Measurements from ENCODE around the gene TRIOBP.
"Not testable (repeated sequence)": the region's sequence is repeated elsewhere in the genome, so short reads cannot be mapped to it uniquely, and the experiment has no call there.

The TRIOBP gene

DNA sequence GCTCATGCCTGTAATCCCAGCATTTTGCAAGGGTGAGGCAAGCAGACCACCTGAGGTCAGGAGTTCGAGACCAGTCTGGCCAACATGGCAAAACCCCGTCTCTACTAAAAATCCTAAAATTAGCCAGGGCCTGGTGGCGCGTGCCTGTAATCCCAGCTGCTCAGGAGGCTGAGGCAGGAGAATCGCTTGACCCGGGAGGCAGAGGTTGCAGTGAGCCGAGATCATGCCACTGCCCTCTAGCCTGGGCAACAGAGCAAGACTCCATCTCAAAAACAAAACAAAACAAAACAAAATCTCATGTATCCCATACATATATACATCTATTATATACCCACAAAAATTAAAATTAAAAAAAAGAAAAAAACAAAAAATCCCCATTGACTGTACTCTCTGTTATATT, 100.4 kb downstream of the TRIOBP start:
- H3K36me3 Mint-ChIP-seq (ENCODE audit: insufficient read depth); H3K4me3 Mint-ChIP-seq; H3K27ac Mint-ChIP-seq (ENCODE audit: low read depth); H3K27me3 Mint-ChIP-seq; H3K9me3 Mint-ChIP-seq; H3K4me1 Mint-ChIP-seq; ATAC-seq (replicated peaks; ENCODE audit: extremely low read depth, poor library complexity, severe bottlenecking); DNase-seq (ENCODE audit: low spot score in 2 of 2): not testable (repeated sequence)

DNA sequence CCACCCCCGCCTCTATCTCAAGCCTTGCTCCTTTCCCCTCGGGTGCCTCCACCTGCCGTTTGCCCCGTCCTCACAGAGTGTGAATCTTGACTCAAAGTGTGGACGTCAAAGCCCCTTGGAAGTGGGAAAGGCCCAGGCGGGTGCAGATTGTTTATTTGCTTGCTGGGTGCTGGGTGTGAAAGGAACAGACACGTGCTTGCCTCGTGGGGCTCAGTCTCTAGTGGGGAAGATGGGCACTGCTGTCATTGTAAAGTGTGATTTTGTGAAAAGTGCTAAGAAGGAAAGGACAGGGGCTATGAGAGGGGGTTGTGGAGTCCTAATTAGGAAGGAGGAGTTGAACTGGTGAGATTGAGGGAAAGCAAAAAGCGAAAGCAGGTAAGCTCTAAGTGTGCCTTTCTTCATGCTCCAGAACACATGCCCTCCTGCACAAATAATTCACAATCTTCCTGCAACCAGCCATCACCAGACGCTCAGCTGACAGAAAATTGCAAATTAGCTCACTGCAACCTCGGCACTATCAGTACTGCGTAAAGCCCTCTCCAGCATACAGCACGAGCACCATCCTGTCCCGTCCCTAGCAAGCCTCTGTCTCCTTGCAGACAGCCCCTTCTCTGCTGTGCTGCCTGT, 101.1 kb downstream of the TRIOBP start:
- H3K36me3 Mint-ChIP-seq (ENCODE audit: insufficient read depth), result no peaks in the 10 kb centered on the region
- H3K4me1 Mint-ChIP-seq, result peaks cover 5% of the 10 kb centered on the region
- H3K27me3 Mint-ChIP-seq, result peaks cover 14% of the 10 kb centered on the region
- ATAC-seq (replicated peaks; ENCODE audit: extremely low read depth, poor library complexity, severe bottlenecking) (peak; percentile 28), DNase-seq (ENCODE audit: low spot score in 2 of 2) (no peak)
- no peaks in the 10 kb centered on the region for H3K9me3 Mint-ChIP-seq
- no peak overlapping the region for H3K27ac Mint-ChIP-seq (ENCODE audit: low read depth)
- H3K4me3 Mint-ChIP-seq, result no peak overlapping the region

DNA sequence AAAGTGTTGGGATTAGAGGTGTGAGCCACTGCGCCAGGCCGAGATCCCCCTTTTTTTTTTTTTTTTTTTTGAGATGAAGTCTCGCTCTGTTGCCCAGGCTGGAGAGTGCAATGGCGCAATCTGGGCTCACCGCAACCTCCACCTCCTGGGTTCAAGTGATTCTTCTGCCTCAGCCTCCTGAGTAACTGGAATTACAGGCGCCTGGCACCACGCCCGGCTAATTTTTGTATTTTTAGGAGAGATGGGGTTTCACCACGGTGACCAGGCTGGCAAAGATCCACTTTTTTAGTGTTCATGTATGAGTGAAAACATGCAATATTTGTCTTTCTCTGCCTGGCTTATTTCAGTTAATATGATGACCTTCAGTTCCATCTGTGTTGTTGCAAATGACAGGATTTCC, 103.1 kb downstream of the TRIOBP start:
- H3K4me3 Mint-ChIP-seq; H3K9me3 Mint-ChIP-seq; H3K27ac Mint-ChIP-seq (ENCODE audit: low read depth); H3K36me3 Mint-ChIP-seq (ENCODE audit: insufficient read depth); DNase-seq (ENCODE audit: low spot score in 2 of 2); ATAC-seq (replicated peaks; ENCODE audit: extremely low read depth, poor library complexity, severe bottlenecking): not testable (repeated sequence)
- Mint-ChIP-seq H3K4me1 (peaks cover 14% of the 10 kb centered on the region), H3K27me3 (peaks cover 31% of the 10 kb centered on the region)

DNA sequence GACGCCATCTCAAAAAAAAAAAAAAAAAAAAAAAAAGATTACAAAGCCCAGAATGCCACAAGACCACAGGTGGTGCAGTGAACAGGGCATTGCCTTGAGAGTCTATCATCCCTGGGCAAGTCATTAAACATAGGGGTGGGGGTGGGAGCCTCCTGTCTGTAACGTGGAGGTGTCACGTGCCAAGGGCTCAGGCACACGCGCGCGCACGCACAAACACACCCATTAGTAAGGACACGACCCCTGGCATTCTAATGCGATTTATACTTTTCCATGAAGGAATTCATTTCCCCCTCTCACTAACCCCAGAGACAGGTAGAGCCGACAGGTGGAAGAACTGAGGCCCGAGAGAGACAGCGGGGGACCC, 105.1 kb downstream of the TRIOBP start:
- Mint-ChIP-seq H3K4me1 (peaks cover 28% of the 10 kb centered on the region), H3K36me3 (ENCODE audit: insufficient read depth) (peaks cover 5% of the 10 kb centered on the region), H3K9me3 (no peaks in the 10 kb centered on the region), H3K27me3 (peaks cover 50% of the 10 kb centered on the region), H3K4me3 (peak overlapping the region; percentile 59), H3K27ac (ENCODE audit: low read depth) (no peak overlapping the region)
- DNase-seq (ENCODE audit: low spot score in 2 of 2) (no peak), ATAC-seq (replicated peaks; ENCODE audit: extremely low read depth, poor library complexity, severe bottlenecking) (no peak)

DNA sequence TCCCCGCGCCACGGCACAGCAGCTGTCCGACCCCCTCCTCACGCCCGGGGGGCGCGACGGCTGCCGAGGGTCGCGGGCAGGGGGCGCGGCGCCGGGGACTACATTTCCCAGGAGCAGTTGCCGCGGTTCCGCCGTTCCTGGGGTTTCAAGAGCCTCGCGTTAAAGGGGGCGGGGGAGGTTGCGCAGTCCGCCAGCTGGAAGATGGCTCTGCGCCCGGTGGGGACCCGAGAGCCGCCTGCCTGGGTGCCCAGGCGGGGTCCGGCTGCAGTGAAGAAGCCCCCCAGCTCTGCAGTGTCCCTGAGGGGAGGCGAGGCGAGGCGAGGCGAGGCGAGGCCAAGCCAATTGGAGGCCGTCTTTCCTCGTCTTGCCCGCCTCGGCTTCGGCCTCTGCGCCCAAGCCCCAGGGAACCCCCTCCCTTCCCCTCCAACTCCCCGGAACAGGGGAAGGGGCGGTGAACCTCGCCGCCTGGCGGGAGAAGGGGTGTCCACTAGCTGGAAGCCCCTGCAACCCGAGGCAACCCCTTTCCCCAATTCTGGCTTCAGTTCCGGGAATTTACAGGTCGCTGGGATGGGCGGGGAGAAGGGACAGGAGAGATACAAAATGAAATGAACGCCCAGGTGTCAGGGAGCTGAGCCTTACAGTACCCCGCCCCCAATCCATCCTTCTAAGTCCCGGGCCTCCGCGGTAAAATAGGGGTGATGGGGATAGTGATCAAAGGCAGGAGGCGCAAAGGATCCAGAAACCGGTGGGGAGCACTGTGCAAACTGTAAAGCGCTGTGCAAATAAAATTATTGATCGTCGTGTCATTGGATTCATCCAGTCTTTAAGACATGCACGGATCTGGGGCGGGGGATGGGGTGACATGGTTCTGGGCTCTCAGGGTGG, 105.7 kb downstream of the TRIOBP start:
- Mint-ChIP-seq H3K36me3 (ENCODE audit: insufficient read depth) (peaks cover 5% of the 10 kb centered on the region), H3K27me3 (peaks cover 55% of the 10 kb centered on the region), H3K9me3 (no peaks in the 10 kb centered on the region), H3K27ac (ENCODE audit: low read depth) (no peak overlapping the region), H3K4me1 (peaks cover 28% of the 10 kb centered on the region), H3K4me3 (peak overlapping the region; percentile 59)
- ATAC-seq (replicated peaks; ENCODE audit: extremely low read depth, poor library complexity, severe bottlenecking) (no peak), DNase-seq (ENCODE audit: low spot score in 2 of 2) (no peak)

DNA sequence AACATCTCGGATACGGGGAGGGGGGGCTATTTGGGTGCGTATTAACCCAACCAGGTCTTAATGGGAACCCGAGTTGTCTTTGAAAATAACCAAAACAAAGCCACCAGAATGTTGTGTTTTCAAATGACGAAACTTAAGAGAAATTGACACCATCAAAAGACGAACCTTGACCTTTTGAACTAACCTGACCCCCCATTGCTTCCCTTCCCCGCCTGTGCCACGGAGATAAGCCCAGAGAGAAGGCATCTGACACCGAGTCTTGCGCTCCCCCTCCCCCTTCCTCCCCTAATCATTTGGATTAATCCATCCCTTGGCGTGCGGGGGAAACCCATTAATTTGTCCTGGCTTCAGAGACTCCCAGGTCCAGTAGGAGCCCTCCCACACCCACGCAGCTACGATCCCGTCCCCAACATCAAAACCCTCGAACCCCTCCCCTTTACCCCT, 106.4 kb downstream of the TRIOBP start:
- ATAC-seq (replicated peaks; ENCODE audit: extremely low read depth, poor library complexity, severe bottlenecking), result no peak
- Mint-ChIP-seq H3K9me3 (no peaks in the 10 kb centered on the region), H3K27ac (ENCODE audit: low read depth) (no peak overlapping the region), H3K4me1 (peaks cover 33% of the 10 kb centered on the region), H3K27me3 (peaks cover 56% of the 10 kb centered on the region), H3K36me3 (ENCODE audit: insufficient read depth) (peaks cover 5% of the 10 kb centered on the region), H3K4me3 (peak overlapping the region; percentile 59)
- DNase-seq (ENCODE audit: low spot score in 2 of 2), result no peak

DNA sequence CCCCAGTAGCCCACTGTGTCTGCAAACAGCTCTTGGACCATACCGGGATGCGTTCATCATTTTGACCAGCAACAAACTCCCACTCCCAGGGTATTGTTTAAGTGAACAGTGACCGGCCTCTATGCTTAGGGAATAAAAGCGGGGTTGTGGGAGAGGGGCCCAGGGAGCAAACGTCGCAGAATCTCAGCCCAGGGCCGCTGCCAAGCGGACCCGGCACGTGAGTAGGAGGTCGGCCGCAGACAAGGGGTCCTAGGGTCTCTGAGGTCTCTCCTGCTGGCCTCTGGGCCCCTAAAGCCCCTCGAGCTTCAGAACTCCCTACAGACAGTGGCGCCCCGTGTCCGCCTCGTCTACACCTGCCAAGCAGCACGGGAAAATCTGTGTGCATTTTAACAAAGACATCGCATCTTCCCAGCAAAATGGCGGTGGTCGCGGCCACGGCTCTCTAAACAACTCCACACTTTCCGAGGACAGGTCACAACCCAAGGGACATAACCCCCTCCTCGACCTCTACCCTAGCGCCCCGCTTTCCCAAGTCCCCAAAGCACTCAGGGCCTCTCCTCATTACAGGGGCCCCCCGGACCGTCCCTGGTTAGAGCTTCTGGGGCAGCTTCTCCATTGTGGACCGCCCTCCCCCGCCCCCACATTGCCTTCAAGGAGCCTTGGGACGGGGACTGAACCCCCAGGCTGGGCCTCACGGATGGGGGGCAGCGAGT, 106.9 kb downstream of the TRIOBP start:
- no peak for ATAC-seq (replicated peaks; ENCODE audit: extremely low read depth, poor library complexity, severe bottlenecking)
- H3K27me3 Mint-ChIP-seq, result peaks cover 62% of the 10 kb centered on the region
- peak overlapping the region; percentile 71 for H3K4me3 Mint-ChIP-seq
- no peak overlapping the region for H3K27ac Mint-ChIP-seq (ENCODE audit: low read depth)
- DNase-seq (ENCODE audit: low spot score in 2 of 2), result no peak
- H3K9me3 Mint-ChIP-seq, result no peaks in the 10 kb centered on the region
- H3K36me3 Mint-ChIP-seq (ENCODE audit: insufficient read depth), result peaks cover 5% of the 10 kb centered on the region
- H3K4me1 Mint-ChIP-seq, result peaks cover 39% of the 10 kb centered on the region

DNA sequence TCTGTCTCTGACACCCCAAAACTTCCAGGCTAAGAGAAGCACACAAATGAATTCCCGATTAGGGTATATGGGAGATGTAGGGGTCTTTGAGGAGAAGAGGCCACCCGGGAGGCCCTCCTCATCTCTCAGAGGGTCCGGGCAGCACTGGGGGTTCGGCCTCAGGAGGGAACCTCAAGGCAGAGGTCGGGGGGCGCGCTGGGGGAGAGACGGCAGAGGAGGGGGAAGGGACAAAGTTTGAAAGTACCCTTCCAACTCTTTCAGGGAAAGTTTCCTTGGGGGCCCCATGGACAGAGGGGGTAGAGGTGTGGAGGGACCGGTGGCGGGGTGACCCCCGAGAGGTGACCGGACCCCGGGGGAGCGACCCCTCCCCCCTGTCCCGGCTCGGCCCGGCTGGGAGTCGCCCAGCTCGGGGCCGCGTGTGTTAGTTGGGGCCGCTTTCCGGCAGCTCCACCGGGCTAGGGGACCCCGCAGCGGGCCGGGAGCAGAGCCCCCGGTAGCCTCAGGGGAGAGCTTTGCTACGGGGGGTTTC, 107.6 kb downstream of the TRIOBP start:
- no peaks in the 10 kb centered on the region for H3K9me3 Mint-ChIP-seq
- peaks cover 39% of the 10 kb centered on the region for H3K4me1 Mint-ChIP-seq
- DNase-seq (ENCODE audit: low spot score in 2 of 2), result no peak
- peaks cover 5% of the 10 kb centered on the region for H3K36me3 Mint-ChIP-seq (ENCODE audit: insufficient read depth)
- no peak overlapping the region for H3K27ac Mint-ChIP-seq (ENCODE audit: low read depth)
- H3K27me3 Mint-ChIP-seq, result peaks cover 68% of the 10 kb centered on the region
- peak overlapping the region; percentile 71 for H3K4me3 Mint-ChIP-seq
- ATAC-seq (replicated peaks; ENCODE audit: extremely low read depth, poor library complexity, severe bottlenecking), result no peak

DNA sequence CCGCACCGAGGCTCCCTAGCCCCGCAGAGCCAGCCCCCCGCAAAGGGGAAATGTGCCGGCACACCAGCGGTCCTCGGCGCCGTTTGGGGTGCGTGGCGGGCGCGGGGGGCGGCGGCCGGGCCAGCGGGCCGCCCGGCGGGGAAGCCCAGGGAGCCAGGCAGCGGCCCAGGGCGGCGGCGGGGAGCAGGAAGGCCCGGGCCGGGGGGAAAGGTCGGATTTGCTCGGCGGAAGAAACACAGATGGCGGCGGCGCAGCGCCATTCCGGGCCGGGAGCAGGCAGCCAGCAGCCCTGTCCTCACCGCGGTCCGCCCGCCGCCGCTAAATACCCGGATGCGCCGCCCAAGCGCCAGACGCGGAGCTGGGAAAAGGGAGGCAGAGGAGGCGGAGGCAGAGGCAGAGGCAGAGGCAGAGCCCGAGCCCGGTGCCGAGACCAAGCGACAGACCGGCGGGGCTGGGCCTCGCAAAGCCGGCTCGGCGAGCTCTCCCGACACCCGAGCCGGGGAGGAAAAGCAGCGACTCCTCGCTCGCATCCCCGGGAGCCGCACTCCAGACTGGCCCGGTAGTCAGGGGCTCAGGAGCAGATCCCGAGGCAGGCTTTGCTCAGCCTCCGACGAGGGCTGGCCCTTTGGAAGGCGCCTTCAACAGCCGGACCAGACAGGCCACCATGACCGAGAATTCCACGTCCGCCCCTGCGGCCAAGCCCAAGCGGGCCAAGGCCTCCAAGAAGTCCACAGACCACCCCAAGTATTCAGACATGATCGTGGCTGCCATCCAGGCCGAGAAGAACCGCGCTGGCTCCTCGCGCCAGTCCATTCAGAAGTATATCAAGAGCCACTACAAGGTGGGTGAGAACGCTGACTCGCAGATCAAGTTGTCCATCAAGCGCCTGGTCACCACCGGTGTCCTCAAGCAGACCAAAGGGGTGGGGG, 108.3 kb downstream of the TRIOBP start:
- H3K27me3 Mint-ChIP-seq, result peaks cover 70% of the 10 kb centered on the region
- no peak for ATAC-seq (replicated peaks; ENCODE audit: extremely low read depth, poor library complexity, severe bottlenecking)
- H3K36me3 Mint-ChIP-seq (ENCODE audit: insufficient read depth), result peaks cover 5% of the 10 kb centered on the region
- DNase-seq (ENCODE audit: low spot score in 2 of 2), result peak in 1 of 2 donors; percentile 35
- H3K27ac Mint-ChIP-seq (ENCODE audit: low read depth), result no peak overlapping the region
- H3K9me3 Mint-ChIP-seq, result no peaks in the 10 kb centered on the region
- peaks cover 39% of the 10 kb centered on the region for H3K4me1 Mint-ChIP-seq
- peak overlapping the region; percentile 71 for H3K4me3 Mint-ChIP-seq

DNA sequence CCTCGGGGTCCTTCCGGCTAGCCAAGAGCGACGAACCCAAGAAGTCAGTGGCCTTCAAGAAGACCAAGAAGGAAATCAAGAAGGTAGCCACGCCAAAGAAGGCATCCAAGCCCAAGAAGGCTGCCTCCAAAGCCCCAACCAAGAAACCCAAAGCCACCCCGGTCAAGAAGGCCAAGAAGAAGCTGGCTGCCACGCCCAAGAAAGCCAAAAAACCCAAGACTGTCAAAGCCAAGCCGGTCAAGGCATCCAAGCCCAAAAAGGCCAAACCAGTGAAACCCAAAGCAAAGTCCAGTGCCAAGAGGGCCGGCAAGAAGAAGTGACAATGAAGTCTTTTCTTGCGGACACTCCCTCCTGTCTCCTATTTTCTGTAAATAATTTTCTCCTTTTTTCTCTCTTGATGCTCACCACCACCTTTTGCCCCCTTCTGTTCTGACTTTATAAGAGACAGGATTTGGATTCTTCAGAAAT, 109.0 kb downstream of the TRIOBP start:
- ATAC-seq (replicated peaks; ENCODE audit: extremely low read depth, poor library complexity, severe bottlenecking) (no peak), DNase-seq (ENCODE audit: low spot score in 2 of 2) (no peak)
- Mint-ChIP-seq H3K27ac (ENCODE audit: low read depth) (no peak overlapping the region), H3K4me3 (peak overlapping the region; percentile 71), H3K27me3 (peaks cover 64% of the 10 kb centered on the region), H3K9me3 (no peaks in the 10 kb centered on the region), H3K36me3 (ENCODE audit: insufficient read depth) (peaks cover 5% of the 10 kb centered on the region), H3K4me1 (peaks cover 39% of the 10 kb centered on the region)

DNA sequence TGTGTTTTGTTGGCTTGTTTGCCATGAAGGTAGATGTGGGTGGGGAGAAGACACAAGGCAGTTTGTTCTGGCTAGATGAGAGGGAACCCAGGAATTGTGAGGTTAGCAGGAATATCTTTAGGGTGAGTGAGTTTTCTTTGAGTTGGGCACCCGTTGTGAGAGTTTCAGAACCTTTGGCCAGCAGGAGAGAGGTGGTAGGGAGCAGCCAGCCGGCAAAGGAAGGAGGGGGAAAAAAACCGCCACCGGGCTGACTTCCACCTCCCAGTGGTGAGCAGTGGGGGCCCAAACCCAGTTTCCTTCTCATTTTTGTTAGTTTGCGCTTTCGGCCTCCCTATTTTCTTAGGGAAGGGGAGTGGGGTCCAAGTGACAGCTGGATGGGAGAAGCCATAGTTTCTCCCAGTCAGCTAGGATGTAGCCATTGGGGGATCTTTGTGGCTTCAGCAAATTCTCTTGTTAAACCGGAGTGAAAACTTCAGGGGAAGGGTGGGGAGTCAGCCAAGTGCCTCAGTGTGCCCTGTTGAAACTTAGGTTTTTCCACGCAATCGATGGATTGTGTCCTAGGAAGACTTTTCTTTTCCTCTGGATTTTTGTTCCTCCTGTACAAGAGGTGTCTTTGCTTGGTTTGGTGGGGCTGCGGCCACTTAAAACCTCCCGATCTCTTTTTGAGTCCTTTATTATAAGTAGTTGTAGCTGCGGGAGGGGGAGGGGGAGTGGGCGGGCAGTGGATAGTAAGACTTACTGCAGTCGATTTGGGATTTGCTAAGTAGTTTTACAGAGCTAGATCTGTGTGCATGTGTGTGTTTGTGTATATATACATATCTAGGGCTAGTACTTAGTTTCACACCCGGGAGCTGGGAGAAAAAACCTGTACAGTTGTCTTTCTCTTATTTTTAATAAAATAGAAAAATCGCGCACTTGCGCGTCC, 109.8 kb downstream of the TRIOBP start:
- Mint-ChIP-seq H3K4me3 (peak overlapping the region; percentile 71), H3K27me3 (peaks cover 64% of the 10 kb centered on the region), H3K9me3 (no peaks in the 10 kb centered on the region), H3K27ac (ENCODE audit: low read depth) (no peak overlapping the region), H3K4me1 (peaks cover 39% of the 10 kb centered on the region), H3K36me3 (ENCODE audit: insufficient read depth) (peaks cover 5% of the 10 kb centered on the region)
- ATAC-seq (replicated peaks; ENCODE audit: extremely low read depth, poor library complexity, severe bottlenecking), result no peak
- no peak for DNase-seq (ENCODE audit: low spot score in 2 of 2)

All from central memory CD8-positive, alpha-beta T cell (primary cell).